BLaER1 (cell line): ENCODE results near the gene WDR45B.
A peak's percentile ranks its signal among the peaks of the same experiment; 100 is the strongest.

Experiments
- H3K27ac ChIP-seq: shearing (Covaris generic); formaldehyde crosslinking; 2 replicates; pipeline ENCODE4 v1.8.1; 2022
- H3K27me3 ChIP-seq: shearing (Covaris generic); formaldehyde crosslinking; 2 replicates; pipeline ENCODE4 v1.8.1; 2022
- H3K36me3 ChIP-seq: shearing (Covaris generic); formaldehyde crosslinking; 2 replicates; pipeline ENCODE4 v1.8.1; 2022
- H3K4me1 ChIP-seq: shearing (Covaris generic); formaldehyde crosslinking; 2 replicates; pipeline ENCODE4 v1.8.1; 2022
- H3K4me2 ChIP-seq: shearing (Covaris generic); formaldehyde crosslinking; 2 replicates; pipeline ENCODE4 v1.8.1; 2022
- H3K4me3 ChIP-seq: shearing (Covaris generic); formaldehyde crosslinking; 2 replicates; pipeline ENCODE4 v1.8.1; 2022
- H3K9ac ChIP-seq: shearing (Covaris generic); formaldehyde crosslinking; 2 replicates; pipeline ENCODE4 v1.8.1; 2022
- H3K9me3 ChIP-seq: shearing (Covaris generic); formaldehyde crosslinking; 2 replicates; pipeline ENCODE4 v1.8.1; 2022
- H4K20me1 ChIP-seq: shearing (Covaris generic); formaldehyde crosslinking; 2 replicates; pipeline ENCODE4 v1.8.1; 2022
- Cebpa-rat ChIP-seq: shearing (Covaris generic); IDR thresholded peaks from 2 replicates; pipeline ENCODE4 v1.8.1; 2022

Gene WDR45B

DNA sequence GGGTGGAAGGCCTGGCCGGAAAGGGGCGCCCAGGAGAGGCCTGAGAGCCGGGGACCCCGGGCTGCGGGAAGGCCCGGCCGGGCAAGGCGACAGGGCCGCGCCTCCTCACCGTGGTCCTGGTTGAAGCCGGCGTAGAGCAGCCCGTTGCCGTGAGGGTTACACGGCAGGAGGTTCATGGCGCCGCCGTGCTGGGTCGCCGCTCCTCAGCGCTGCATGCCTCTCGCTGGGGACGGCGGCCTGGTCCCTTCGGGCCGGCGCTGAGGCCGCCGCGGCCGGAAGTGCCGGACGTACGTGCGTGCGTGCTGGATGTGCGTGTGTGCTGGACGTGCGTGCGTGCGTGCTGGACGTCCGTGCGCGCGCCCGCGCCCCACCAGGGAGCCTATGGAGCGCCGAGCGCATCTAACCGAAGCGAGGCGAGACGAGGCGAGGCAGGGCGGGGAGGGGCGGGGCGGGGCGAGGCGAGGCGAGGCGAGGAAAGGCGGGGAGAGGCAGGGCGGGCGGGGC is at the start of gene WDR45B:
Gene WDR45B (minus strand): TSS at position 280 of the 504 bp plus-strand sequence. CDS start 104 bp downstream, at position 176.
- peak within 1 kb of the TSS; percentile 95 for H3K27ac ChIP-seq

DNA sequence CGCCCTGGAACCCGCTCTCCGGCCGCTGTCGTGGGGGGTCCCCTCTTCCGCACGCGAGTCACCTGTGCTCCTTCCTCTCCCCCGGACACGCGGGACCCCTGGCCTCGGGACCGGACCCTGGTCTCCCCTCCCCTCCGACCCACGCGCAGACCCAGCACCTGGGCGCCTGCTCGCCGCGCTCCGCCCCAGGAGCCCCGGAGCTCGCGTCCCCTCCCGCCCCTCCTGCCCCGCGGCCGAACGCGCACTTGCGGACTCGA is 49.5 kb upstream of the WDR45B start:
- peaks cover 40% of the 10 kb centered on the region for H3K9me3 ChIP-seq
- peaks cover 21% of the 10 kb centered on the region for H4K20me1 ChIP-seq
- H3K27me3 ChIP-seq: peaks cover 40% of the 10 kb centered on the region
- no peak for TF ChIP-seq Cebpa-rat
- H3K4me1 ChIP-seq: peaks cover 42% of the 10 kb centered on the region
- H3K4me3 ChIP-seq: peak overlapping the region; percentile 73
- peak overlapping the region; percentile 53 for H3K9ac ChIP-seq
- no peak overlapping the region for H3K27ac ChIP-seq
- H3K36me3 ChIP-seq: peaks cover 12% of the 10 kb centered on the region
- H3K4me2 ChIP-seq: peak overlapping the region; percentile 93

More for the DNA sequence above, at the start of gene WDR45B:
- H3K9me3 ChIP-seq: no peaks in the 10 kb centered on the region
- peak within 1 kb of the TSS; percentile 99 for H3K4me2 ChIP-seq
- H4K20me1 ChIP-seq: peaks cover 50% of the 10 kb centered on the region
- TF ChIP-seq Cebpa-rat: no peak
- peak within 1 kb of the TSS; percentile 97 for H3K9ac ChIP-seq
- H3K4me3 ChIP-seq: peak within 1 kb of the TSS; percentile 97
- peaks cover 31% of the 10 kb centered on the region for H3K4me1 ChIP-seq
- H3K27me3 ChIP-seq: no peaks in the 10 kb centered on the region
- H3K36me3 ChIP-seq: peaks cover 27% of the 10 kb centered on the region

- H3K9ac ChIP-seq: peak overlapping the region; percentile 53
- peaks cover 43% of the 10 kb centered on the region for H3K4me1 ChIP-seq
- H3K9me3 ChIP-seq: peaks cover 40% of the 10 kb centered on the region
- peak overlapping the region; percentile 93 for H3K4me2 ChIP-seq
- peak overlapping the region; percentile 73 for H3K4me3 ChIP-seq
- H3K36me3 ChIP-seq: peaks cover 12% of the 10 kb centered on the region
- no peak for TF ChIP-seq Cebpa-rat
- no peak overlapping the region for H3K27ac ChIP-seq
- H3K27me3 ChIP-seq: peaks cover 40% of the 10 kb centered on the region
- peaks cover 21% of the 10 kb centered on the region for H4K20me1 ChIP-seq
Observed at GRCh38 chr17:82696916-82697807, 48.9 kb upstream of the WDR45B start.

DNA sequence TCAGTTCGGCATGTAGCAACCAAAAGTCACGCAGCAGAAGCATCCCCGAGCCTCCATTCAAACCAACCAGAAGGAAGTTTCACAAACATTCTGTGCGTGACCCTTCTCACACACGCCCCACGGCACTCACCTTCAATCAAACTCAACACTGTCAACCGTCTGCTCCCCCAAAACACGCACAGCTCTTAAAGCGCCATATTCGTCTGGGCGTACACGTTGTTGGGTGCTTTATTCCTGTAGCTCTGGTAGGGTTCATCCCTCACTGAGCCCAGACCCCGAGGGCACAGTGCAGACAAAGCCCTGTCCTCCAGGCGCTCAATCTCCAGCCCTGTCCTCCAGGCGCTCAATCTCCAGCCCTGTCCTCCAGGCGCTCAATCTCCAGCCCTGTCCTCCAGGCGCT is 48.0 kb upstream of the WDR45B start:
- Histone ChIP-seq H3K27ac (no peak overlapping the region), H3K9ac (no peak overlapping the region), H4K20me1 (peaks cover 21% of the 10 kb centered on the region), H3K4me1 (peaks cover 49% of the 10 kb centered on the region), H3K4me3 (no peak overlapping the region), H3K9me3 (peaks cover 40% of the 10 kb centered on the region), H3K4me2 (no peak overlapping the region), H3K36me3 (peaks cover 12% of the 10 kb centered on the region), H3K27me3 (peaks cover 40% of the 10 kb centered on the region)
- TF ChIP-seq Cebpa-rat: no peak

- Histone ChIP-seq H3K4me3 (no peak overlapping the region), H3K36me3 (peaks cover 12% of the 10 kb centered on the region), H4K20me1 (peaks cover 22% of the 10 kb centered on the region), H3K27me3 (peaks cover 38% of the 10 kb centered on the region), H3K4me2 (no peak overlapping the region), H3K9ac (no peak overlapping the region), H3K4me1 (peaks cover 57% of the 10 kb centered on the region), H3K27ac (no peak overlapping the region), H3K9me3 (peaks cover 40% of the 10 kb centered on the region)
- no peak for TF ChIP-seq Cebpa-rat
Observed at GRCh38 chr17:82694647-82695046, 46.4 kb upstream of the WDR45B start.

- Histone ChIP-seq H3K36me3 (peaks cover 12% of the 10 kb centered on the region), H3K27ac (no peak overlapping the region), H3K4me3 (no peak overlapping the region), H3K9me3 (peaks cover 40% of the 10 kb centered on the region), H3K4me2 (peak overlapping the region; percentile 79), H3K4me1 (peaks cover 60% of the 10 kb centered on the region), H3K9ac (no peak overlapping the region), H3K27me3 (peaks cover 33% of the 10 kb centered on the region), H4K20me1 (peaks cover 30% of the 10 kb centered on the region)
- no peak for TF ChIP-seq Cebpa-rat
Observed at GRCh38 chr17:82693168-82693867, 45.1 kb upstream of the WDR45B start.

DNA sequence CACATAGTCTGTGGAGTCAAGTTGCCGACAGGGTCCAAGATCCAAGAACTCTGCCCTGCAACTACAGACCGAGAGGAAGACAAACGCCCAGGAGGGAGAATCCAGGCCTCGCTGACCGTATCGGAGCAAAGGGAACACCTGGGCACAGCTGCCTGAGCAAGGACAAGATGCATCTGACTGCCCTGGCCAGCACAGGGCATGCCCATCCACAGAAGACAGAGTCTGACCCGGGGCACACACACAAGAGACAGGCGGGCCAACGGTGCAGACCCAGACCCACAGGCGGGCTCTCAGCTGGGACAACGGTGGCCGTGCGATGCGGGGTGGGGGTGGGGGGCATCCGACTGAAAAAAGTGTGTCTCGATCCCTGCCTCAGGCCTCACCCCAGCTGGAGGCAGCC is 44.0 kb upstream of the WDR45B start:
- peak overlapping the region; percentile 41; the same call in 1 of the 2 replicates for H3K9ac ChIP-seq
- H3K27me3 ChIP-seq: peaks cover 24% of the 10 kb centered on the region
- TF ChIP-seq Cebpa-rat: no peak
- H3K27ac ChIP-seq: no peak overlapping the region
- peaks cover 12% of the 10 kb centered on the region for H3K36me3 ChIP-seq
- H3K4me1 ChIP-seq: peaks cover 58% of the 10 kb centered on the region
- peak overlapping the region; percentile 79 for H3K4me2 ChIP-seq
- peaks cover 22% of the 10 kb centered on the region for H4K20me1 ChIP-seq
- H3K4me3 ChIP-seq: no peak overlapping the region
- H3K9me3 ChIP-seq: peaks cover 40% of the 10 kb centered on the region

- no peak overlapping the region for H3K4me3 ChIP-seq
- H3K4me2 ChIP-seq: peak overlapping the region; percentile 79
- H3K9ac ChIP-seq: peak overlapping the region; percentile 24; the same call in 1 of the 2 replicates
- no peak for TF ChIP-seq Cebpa-rat
- peaks cover 17% of the 10 kb centered on the region for H4K20me1 ChIP-seq
- H3K27me3 ChIP-seq: peaks cover 18% of the 10 kb centered on the region
- H3K27ac ChIP-seq: peak overlapping the region; percentile 35
- peaks cover 54% of the 10 kb centered on the region for H3K4me1 ChIP-seq
- peaks cover 35% of the 10 kb centered on the region for H3K9me3 ChIP-seq
- H3K36me3 ChIP-seq: peaks cover 12% of the 10 kb centered on the region
Observed at GRCh38 chr17:82691714-82692113, 43.5 kb upstream of the WDR45B start.

DNA sequence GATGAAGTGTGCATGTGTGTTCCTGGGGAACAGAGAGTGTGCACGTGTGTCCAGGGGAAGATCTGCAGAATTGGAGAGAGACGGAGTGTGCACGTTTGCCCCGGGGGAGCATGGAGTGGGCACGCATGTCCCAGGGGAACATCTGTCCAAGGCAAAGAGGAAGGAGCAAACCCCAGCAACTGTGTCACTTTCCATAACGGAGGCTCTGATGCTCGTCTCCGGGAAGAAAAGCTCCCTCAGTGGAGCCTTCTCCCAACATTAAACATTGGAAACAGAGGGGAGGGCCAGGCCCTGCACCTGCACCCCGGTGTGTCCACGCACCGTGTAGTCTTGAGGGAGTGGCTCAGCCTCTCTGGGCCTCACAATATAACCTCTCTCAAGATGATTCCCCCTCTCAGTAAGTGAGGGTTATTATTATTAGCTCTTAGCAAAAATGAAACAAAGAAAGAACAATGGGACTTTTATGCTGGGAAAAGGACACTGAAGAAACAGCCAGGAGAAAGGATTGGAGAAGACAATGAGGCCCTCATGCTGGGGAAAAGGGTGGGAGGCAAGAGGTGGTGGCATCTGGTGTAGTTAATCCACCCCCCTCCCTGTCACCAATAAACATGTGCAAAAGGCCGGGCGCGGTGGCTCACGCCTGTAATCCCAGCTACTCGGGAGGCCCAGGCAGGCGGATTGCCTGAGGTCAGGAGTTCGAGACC is 42.7 kb upstream of the WDR45B start:
- Histone ChIP-seq H3K9ac (peak overlapping the region; percentile 53; the same call in 1 of the 2 replicates), H3K9me3 (peaks cover 28% of the 10 kb centered on the region), H3K36me3 (peaks cover 8% of the 10 kb centered on the region), H3K4me2 (peak overlapping the region; percentile 79), H3K4me1 (peaks cover 54% of the 10 kb centered on the region), H4K20me1 (peaks cover 9% of the 10 kb centered on the region; the same call in 1 of the 2 replicates), H3K27me3 (peaks cover 10% of the 10 kb centered on the region), H3K4me3 (no peak overlapping the region), H3K27ac (peak overlapping the region; percentile 35)
- no peak for TF ChIP-seq Cebpa-rat
